HS-5 (cell line): ENCODE measurements around the gene CYS1.
"Not testable (repeated sequence)": the region's sequence is repeated elsewhere in the genome, so short reads cannot be mapped to it uniquely, and the experiment has no call there.

Source experiments
- DNase-seq: peaks from one replicate; pipeline ENCODE4 v3.0.0-alpha.2; 2012; ENCODE audit warnings: low read depth

CYS1 gene

GRCh38 chr2:10029875-10030223 is 50.4 kb downstream of the CYS1 start:
- no peak for DNase-seq

GRCh38 chr2:10028988-10029874 is 51.0 kb downstream of the CYS1 start:
- no peak for DNase-seq

- DNase-seq, result no peak
Observed at GRCh38 chr2:10028407-10028987, 51.7 kb downstream of the CYS1 start.

GRCh38 chr2:10027660-10028330 is 52.4 kb downstream of the CYS1 start:
- DNase-seq, result no peak

GRCh38 chr2:10026940-10027569 is 53.2 kb downstream of the CYS1 start:
- no peak for DNase-seq

- no peak for DNase-seq
Observed at GRCh38 chr2:10022966-10023662, 57.1 kb downstream of the CYS1 start.

GRCh38 chr2:10022445-10022844 is 57.8 kb downstream of the CYS1 start:
- no peak for DNase-seq

GRCh38 chr2:10022041-10022421 is 58.2 kb downstream of the CYS1 start:
- no peak for DNase-seq

- DNase-seq, result no peak
Observed at GRCh38 chr2:10019602-10020400, 60.4 kb downstream of the CYS1 start.

- no peak for DNase-seq
Observed at GRCh38 chr2:10019174-10019573, 61.0 kb downstream of the CYS1 start.

GRCh38 chr2:10017313-10017941 is 62.8 kb downstream of the CYS1 start:
- no peak for DNase-seq

GRCh38 chr2:10016802-10017258 is 63.4 kb downstream of the CYS1 start:
- DNase-seq, result no peak

- no peak for DNase-seq
Observed at GRCh38 chr2:10016001-10016801, 64.0 kb downstream of the CYS1 start.

- DNase-seq, result not testable (repeated sequence)
Observed at GRCh38 chr2:10015376-10015989, 64.7 kb downstream of the CYS1 start.

- DNase-seq, result no peak
Observed at GRCh38 chr2:10014418-10015190, 65.6 kb downstream of the CYS1 start.

- not testable (repeated sequence) for DNase-seq
Observed at GRCh38 chr2:10013651-10014417, 66.4 kb downstream of the CYS1 start.

GRCh38 chr2:10012963-10013461 is 67.2 kb downstream of the CYS1 start:
- DNase-seq, result no peak
